HG03520 (cell line): Measurements from ENCODE around the gene NHLH1.
A peak's percentile ranks its signal among the peaks of the same experiment; 100 is the strongest.
"Not testable (repeated sequence)": the region's sequence is repeated elsewhere in the genome, so short reads cannot be mapped to it uniquely, and the experiment has no call there.

Experiments used
- ATAC-seq: cut with Tn5 transposase; IDR thresholded peaks from one replicate; pipeline ENCODE4 v1.9.1; 2021; ENCODE audit warnings: mild to moderate bottlenecking, moderate library complexity; ENCODE audit not compliant: unreplicated experiment

The NHLH1 gene

DNA sequence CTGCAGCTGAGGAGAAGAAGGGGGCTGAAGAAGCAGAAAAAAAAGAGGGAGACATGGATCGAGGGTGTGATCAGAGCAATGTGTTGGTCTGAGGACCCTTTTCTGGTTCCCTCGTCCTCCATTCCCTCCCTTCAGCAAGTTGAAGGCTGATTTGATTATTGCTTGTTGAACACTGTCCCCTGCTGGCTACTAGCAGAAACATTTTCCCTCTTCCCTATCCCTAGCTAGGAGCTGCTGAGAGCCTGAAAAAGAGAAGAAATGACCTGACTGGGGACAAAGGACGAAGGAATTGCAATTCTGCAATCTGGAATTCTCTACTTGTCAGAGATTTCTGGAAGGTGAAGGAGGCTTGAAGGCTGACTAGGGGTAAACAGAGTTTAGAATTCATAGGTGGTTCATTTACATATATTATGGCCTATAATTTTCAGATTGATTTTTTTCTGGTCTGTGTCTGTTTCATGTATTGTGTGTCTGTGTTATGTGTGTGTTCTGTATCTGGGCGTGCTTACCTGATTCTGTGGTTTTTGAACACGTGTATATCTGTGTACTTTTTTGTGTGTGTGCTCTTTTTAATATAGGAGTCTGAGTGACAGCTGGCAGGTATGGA is 9.8 kb downstream of the NHLH1 start:
- ATAC-seq = peak; percentile 26

DNA sequence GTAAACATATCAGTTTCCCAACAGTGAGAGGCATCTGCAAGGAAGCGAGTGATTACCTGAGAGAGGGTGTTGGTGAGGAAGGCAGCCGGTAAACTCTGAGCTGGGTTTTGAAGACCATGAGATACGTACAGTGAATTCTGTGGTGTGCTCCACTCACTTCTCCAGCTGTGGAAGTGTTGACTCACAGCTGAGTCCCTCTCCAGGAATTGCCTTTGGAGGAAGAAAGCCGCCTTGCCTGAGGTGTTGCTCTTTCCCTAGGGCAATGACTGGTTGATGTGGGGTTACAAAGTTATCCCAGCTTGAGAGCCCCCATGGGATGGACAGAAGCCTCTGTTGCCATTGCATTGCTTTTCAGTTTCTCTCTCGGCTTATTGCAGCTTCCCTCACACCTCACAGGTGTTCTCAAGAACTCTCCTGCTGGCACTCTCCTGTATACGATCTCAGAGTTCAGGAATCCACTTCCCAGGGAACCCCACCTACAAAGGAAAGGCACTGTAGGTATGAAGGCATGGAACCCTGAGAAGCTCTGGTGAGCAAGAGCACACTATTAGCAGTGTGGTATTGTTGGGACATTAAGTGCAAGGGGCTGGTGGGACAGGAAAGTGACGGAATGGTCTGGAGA is 10.8 kb downstream of the NHLH1 start:
- no peak for ATAC-seq

DNA sequence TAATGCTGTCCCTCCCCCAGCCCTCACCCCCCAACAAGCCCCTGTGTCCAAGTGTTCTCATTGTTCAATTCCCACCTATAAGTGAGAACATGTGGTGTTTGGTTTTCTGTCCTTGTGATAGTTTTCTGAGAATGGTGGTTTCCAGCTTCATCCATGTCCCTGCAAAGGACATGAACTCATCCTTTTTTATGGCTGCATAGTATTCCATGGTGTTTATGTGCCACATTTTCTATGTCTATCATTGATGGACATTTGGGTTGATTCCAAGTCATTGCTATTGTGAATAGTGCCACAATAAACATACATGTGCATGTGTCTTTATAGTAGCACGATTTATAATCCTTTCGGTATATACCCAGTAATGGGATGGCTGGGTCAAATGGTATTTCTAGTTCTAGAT is 17.9 kb downstream of the NHLH1 start:
- not testable (repeated sequence) for ATAC-seq

DNA sequence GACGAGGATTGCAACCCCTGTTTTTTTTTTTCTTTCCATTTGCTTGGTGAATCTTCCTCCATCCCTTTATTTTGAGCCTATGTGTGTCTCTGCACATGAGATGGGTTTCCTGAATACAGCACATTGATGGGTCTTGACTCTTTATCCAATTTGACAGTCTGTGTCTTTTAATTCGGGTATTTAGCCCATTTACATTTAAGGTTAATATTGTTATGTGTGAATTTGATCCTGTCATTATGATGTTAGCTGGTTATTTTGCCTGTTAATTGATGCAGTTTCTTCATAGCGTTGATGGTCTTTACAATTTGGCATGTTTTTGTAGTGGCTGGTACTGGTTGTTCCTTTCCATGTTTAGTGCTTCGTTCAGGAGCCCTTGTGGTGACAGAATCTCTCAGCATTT is 21.5 kb downstream of the NHLH1 start:
- ATAC-seq = not testable (repeated sequence)

DNA sequence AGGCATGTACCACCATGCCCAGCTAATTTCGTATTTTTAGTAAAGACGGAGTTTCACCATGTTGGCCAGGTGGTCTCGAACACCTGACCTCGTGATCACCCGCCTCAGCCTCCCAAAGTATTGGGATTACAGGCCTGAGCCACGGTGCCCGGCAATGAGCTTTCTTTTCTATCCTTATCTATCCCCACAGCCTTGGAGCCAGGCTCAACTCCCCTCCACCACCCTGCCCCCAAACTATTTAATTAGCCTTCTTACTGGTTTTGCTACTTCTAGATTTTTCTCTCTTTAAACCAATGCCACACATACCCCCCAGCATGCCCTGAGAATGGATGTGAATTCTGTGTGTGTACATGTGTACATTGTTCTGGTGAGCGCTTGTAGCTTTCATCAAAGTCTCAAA is 27.8 kb downstream of the NHLH1 start:
- no peak for ATAC-seq

DNA sequence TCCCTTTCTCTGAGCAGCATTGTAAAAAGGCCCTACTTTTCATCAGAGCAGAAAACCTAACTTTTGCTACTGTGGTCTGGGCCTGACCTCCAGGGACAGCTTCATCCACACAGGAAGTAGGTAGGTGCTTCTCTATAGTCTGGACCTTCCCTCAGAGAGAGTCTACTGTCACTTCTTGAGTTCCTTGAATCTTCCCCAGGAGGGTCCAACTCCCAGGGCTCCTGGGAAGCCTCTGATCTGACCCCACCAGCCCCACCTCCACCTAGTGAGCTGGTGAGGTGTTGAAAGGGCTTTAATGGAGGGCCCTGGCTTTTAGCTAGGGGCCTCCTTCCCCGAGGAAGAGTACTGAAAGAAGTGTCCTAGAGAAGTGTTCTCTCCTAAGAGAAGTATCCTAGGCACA is 30.8 kb downstream of the NHLH1 start:
- ATAC-seq = no peak

DNA sequence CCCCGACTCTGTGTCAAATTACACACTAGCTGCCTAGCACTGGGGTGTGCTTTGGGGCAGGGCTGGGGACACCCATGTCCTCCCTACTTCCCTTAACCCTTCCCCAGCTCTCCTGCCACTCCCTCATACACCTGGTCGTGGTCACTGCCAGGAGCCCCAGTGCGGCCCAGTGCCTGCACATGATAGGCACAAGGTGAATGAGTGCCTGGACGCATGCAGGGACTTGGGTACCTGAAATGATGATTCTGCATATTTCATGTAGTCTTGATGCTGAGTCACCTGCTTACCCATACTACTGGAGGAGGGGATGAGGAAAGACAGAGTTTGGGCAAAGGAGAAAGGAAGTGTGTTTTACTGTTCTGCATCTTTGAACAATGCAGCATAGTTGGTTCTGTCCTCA is 32.0 kb downstream of the NHLH1 start:
- no peak for ATAC-seq

DNA sequence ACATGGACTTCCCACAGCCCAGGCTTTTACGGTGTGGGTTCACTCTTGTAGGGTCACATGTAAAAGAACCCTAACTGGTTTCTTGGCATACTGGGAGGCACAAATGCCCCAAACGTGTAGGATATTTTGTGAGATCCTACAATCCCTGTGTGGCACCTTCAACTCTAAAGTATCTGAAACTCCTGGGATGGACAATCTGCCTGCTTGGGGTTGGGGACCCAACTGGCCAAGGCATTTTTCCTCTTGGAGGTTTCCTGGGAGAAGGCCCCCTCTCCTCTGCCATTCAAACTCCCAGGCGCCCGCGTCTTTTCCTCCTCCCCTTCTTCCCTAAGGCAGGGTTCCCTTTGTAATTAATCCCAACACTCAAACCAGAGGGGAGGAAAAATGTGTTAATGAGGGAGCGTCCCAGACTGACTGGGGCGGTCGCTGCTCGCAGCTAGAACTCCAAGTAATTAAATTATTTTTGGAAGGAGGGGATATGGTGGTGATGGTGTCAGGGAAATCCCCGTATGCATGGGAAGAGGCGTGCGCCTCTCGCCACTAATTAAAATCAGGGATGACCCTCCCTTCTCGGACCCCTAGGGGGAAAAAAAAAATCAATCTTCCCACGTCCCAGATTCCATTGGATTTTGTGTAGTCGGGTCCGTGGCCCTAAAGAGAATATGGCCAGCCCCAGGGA is 32.8 kb downstream of the NHLH1 start:
- no peak for ATAC-seq

DNA sequence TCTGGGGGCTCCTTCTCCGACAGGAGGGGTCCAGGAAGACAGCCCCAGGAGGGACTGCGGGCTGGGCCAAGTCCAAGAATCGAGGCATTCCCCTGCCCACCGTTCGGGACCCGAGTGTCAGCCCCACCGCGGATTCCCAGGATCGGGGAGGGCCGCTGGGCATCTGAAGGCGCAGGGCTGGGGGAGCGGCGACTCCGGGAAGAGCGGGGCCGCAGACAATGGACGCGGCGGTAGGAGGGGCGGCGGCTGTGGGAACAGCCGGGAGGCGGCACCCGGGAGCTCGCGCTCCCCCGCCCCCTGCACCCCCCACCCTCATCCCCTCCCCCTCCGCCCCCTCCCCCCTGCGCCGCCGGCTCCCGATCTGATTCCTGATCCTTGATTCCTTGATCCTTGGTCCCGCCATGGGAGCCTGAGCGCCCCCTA is 33.4 kb downstream of the NHLH1 start, which contains the start of gene VANGL2:
Gene VANGL2, plus strand, starts transcription at position 342 of the 423 bp plus-strand sequence. CDS start 15,274 bp downstream, outside the sequence.
- ATAC-seq = no peak

DNA sequence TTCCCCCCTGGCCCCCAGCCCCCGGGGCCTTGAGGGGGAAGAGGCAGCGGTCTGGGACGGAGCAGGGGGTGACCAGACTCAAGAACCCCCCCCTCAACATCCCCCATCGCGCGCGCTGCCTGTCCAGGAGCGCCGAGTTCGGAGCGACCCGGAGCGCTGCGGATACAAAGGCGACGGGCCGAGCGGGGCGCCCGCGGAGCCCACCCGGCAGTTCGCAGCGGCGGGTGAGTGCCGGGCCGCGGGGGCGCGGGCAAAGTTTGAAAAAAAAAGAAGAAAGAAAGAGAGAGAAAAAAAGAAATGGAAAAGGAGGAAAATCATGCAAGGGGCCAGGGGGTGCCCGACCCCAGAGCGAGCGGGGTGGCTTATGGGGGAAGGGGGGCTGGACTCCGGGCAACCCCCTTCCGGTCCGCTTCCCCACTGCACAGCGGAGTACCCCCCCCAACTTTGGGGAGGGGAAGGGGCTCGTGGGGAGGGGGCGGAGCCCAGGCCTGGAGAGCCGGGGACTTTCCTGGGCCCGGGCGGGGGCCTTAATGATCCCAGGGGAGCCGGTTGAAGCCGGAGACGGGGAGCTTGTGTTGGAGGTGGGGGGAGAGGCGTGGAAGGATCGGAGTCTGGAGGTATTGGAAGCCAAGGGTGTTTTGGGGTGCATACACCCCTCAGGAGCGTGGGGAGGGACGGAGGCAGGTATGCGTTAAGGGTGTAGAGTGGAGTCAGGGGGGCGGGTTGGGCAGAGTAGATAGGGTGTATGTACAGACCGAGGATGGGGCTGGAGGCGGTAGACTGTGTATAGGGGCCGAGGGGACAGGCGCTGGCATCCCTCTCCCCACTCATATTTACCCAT is 34.0 kb downstream of the NHLH1 start:
- ATAC-seq = no peak

DNA sequence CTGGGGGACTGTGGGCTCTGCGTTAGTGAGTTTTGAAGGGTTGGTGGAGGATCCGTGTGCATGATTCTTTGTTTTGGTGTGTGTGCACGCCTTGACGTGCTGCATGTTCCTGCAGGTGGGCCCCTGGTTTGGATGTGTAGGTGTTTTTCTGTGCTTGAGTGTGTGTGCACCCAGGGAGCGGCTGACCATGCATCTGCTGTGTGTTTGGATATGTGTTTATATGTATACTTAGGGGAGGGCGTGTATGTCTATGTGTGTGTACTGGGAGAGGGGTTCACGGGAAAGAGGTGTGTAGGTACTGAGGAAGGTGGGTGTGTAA is 34.6 kb downstream of the NHLH1 start:
- ATAC-seq = no peak

DNA sequence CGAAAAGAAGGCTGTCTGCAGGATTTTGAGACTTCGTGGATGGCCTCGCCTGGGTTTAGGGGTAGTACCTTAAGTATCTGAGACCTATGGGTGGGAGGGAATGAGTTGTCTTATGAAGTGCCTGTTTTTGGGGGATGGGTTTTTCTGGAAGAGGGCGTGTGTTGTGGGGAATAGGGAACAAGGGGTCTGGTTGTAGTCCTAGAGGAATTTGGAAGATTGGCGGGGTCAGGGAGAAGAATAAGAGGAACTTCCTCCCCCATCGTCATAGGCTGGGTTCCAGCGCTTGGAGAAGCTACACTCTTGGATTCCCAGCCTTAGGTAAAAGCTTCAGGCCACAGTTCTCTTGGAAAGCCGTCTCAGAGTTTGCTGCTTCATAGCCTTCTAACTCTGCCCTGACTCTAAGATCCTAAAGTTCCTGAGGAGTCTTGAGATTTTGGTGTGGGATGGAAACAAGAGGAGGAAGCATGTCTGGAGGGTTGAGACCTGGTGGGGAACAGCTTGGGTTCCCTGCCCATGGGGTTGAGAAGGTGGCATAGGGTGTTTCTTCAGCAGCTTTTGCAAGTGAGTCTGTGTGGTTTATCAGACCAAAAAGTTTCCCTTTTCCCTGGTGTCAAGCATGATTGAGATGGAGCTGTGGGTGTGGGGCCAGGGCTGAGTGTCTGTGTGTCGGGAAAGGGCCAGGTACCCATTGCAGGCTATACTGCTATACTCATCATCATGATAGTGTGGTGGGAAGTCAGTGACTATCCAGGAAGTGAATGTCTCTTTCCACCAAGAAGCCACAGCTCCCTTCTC is 35.3 kb downstream of the NHLH1 start:
- ATAC-seq = no peak

DNA sequence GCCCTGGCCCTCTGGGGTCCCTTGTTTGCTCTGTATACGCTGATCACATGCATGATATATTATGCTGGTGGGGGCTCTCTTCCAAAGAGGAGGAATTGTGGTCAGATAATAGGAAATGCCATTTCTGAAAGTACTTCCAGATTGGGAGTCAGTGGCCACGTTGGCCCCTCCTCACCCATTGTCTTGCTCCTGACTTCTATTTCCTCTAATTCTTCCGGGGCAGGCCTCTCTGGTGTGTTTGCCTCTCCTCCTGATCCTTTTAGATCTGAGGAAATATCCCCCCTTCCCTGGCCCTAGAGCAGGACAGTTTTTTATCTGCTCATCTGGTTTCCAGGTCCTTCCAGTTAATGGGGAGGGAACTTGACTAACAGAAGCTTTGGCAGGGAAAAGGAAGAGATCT is 36.4 kb downstream of the NHLH1 start:
- no peak for ATAC-seq

DNA sequence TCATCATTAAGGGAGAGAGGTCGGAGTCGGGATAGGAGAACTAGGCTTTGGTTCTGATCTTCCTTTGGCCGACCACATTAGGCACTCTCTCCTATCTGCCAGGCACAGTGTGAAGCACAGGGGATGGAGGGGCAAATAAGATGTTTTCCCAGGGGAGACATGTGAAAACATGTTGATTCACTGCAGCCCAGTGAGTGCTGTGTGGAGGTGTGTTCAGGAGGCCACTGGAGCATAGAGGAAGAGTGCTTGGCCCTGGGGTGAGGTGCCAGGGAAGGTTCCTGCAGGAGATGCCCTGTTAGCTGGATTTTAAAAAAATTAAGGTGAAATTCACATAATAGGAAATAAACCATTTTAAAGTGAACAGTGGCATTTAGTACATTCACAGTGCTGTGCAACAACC is 37.2 kb downstream of the NHLH1 start:
- ATAC-seq = no peak

DNA sequence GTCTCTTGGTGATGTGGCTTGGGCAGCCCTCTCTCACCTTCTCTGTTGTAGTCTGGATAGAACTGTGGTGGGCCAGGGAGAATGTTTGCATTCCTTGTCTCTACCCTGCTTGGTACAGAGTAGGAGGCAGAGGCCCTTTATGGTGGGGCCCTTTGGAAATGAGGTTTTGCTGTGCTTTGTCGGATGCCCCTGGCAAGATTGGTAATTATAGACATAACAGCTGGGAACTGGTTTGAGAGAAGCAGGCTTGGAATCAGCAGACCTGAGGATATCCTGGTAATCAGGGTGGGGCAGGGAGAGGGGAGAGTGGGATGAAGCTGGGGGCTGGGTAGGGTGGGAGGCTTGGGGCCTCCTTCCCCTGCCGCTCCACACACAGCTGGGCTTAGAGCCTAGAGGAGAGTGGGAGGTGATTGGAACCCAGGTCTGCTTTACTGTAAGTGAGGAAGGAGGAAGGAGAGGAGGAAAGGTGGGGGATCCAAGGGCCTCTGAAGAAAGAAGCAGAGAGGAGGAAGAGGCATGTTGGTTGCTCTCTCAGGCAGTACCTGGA is 38.5 kb downstream of the NHLH1 start:
- no peak for ATAC-seq

DNA sequence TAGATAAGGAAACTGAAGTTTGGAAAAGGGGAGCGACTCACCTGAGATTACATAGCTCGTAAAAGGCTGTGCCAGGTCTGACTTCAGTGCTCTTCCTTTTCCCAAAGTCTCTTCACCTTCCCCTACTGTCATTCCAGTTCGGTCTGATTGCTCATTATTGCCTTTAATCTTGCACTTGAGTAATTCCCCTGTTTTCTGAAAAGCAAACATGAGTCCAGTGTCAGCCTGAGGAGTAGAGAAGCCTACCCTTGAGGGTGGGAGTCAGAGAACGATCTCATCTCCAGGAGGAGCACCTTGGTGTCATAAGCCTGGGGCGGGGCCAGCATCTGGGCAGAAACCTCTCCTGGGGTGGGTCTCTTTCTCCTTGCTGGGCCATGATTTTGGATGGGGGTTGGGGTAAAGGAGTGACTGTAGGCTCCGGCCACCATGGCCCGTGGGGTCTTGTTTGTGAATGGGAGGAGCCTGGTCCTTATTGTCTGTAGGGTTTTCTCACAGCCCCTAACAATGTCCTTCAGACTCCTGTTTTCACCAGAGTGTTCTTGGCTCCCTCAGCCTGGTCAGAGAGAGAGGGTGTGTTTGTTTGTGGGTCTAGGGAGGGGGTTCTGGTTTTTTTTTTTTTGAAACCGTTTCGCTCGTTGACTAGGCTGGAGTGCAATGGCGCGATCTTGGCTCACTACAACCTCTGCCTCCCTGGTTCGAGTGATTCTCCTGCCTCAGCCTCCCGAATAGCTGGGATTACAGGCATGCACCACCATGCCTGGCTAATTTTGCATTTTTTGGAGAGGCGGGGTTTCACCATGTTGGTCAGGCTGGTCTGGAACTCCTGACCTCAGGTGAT is 39.5 kb downstream of the NHLH1 start:
- no peak for ATAC-seq

DNA sequence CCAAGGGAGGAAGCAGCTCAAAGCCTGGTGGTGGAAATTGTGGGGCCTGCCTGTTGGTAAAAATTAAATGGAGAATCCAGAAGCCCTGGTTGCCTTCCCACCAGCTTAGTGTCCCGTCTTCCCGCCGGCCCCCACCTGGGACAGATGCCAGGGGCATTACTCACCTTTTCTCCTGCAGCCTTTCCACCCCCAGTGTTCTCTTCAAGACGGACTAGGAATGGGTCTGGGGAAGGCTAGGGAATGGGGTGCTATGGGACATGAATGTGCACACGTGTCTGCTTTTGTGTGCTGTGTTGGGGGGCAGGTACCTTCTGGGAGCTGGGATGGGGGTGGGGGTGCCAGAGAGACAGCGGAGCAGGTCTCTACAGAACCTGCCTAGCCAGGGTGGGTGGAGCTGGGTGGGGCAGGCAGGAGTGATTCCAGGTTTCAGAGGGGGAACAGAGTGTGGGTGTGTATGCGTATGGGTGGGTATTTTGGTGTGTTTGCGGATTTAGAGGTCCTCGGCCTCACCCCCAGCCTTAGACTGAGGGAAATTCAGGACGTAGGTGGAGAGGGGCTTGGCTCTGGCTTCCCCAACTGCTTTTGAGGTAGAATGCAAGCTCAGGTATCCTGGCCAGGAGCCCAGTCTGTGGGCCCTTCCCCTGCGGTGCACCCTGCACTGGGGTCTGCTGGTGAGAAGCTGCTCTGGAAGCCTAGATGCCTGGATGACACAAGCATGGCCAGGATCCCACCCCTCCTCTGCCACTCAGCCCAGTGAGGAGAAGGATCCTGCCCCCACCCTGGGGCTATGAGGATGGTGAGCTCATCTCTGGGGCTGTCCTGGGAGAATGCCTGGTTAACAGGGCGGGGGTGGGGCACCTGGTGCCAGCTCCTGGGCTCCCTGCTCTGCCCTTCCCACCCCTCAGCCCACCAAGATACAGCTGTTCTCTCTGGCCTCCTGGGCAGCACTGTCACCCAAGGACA is 41.2 kb downstream of the NHLH1 start:
- ATAC-seq = no peak

DNA sequence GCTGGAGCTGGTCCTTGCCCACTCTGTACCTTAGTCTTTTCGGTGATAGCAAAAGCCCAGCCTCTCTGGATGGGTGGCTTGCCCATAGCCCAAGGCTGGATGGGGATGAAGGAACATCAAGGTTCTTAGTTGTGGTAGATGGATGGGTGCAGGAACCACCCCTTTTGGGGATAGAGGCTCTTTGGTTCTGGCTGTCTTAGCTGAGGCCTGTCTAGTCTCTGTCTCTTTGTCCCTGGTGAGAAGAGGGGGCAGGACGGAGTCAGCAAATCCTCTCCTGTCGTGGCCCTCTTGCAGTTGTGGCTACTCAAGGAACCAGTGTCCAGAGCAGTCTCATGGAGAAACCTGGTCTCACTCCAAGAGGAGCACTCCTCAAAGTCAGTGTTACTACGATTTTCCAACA is 42.0 kb downstream of the NHLH1 start:
- ATAC-seq = no peak
